ENCODE results near the gene CDC42BPB.

DNA sequence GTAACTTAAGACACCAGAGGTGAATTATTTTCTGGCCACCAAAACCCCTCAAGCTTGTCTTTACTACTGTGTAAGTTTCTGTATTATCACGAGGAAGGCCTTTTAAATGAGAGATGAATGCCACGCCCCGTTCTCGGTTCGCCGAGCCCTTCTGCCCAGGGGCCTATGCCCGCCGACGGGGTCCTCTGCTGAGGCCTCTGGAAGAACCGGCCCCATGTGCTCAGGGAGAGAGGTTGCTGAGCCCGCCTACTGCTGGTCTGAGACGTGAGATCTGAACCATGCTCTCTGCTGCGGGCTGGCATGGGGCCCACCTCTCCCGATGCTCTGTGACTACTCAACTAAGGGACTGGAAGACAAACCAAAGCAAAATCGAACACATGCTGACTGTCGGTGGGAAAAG is 113.9 kb downstream of the CDC42BPB start:
- TF ChIP-seq CTCF (IDR thresholded peaks at IDR 0.05) (no peak), POLR2A (IDR thresholded peaks at IDR 0.05) (no peak)
